Activated naive CD4-positive, alpha-beta T cell treated with anti-CD3 and anti-CD28 coated beads, Interleukin-2, amount 50 U/mL, for 72 hours (primary cell): Measurements from ENCODE around the gene SNX22. TPM values are rescaled to one million over a fixed set of nuclear protein-coding genes. Genes with fewer than 3 reads are reported as not detected.

ENCODE experiments used
- total RNA-seq, 2 donors: library from RNA; stranded (reverse); gene quantifications; one replicate each; pipeline ENCODE4 v1.2.3, GENCODE V29; 2022

The SNX22 gene
- total RNA-seq, 2 donors from 2014 or later, result 0.16 to 1.7 TPM

Other genes starting within 250 kb of the SNX22 start
- 1 to 10 TPM in 1 of 2 donors, under 1 TPM in 1; 0.62 to 1.0 TPM for gene DAPK2, start 105.2 kb upstream of the SNX22 start, total RNA-seq
- gene CIAO2A, start 57.9 kb upstream of the SNX22 start, total RNA-seq, result 10 to 100 TPM; 77.9 to 95.4 TPM
- gene SNX1, start 55.7 kb upstream of the SNX22 start, total RNA-seq, result 100 to 1,000 TPM in 1 of 2 donors, 10 to 100 TPM in 1; 58.8 to 128 TPM
- gene PPIB, start 11.3 kb downstream of the SNX22 start, total RNA-seq, result 100 to 1,000 TPM; 167 to 264 TPM
- gene CSNK1G1, start 204.4 kb downstream of the SNX22 start, total RNA-seq, result 10 to 100 TPM; 26.6 to 32.3 TPM
- gene PCLAF, start 229.7 kb downstream of the SNX22 start, total RNA-seq, result 100 to 1,000 TPM; 100 to 115 TPM
- gene TRIP4, start 236.1 kb downstream of the SNX22 start, total RNA-seq, result 10 to 100 TPM; 21.7 to 24.7 TPM